ENCODE data around the gene MLLT3. TPM values are rescaled to one million over a fixed set of nuclear protein-coding genes. Genes with fewer than 3 reads are reported as not detected.

The MLLT3 gene
- total RNA-seq, 1 experiment from 2014 or later: 7.0 TPM

GRCh38 chr9:20352591-20352990 lies 269.7 kb downstream of the MLLT3 start:
- Mint-ChIP-seq H3K4me1 (peaks cover 53% of the 10 kb centered on the region), H3K36me3 (no peaks in the 10 kb centered on the region), H3K27me3 (ENCODE audit: low read depth) (no peaks in the 10 kb centered on the region), H3K27ac (peak overlapping the region; percentile 25; the same call in 1 of the 2 replicates), H3K9me3 (no peaks in the 10 kb centered on the region), H3K4me3 (no peak overlapping the region)
- POLR2A ChIA-PET: interaction anchor here (0.7 kb wide), 1 partner anchor 365 kb away, joined by 3 read pairs; no protein-coding TSS in a partner anchor
- CTCF ChIA-PET: no interaction called here
- TF ChIP-seq ZNF232 (CRISPR knock-in tag; IDR thresholded peaks at IDR 0.05) (no peak), ESRRA (CRISPR knock-in tag; IDR thresholded peaks at IDR 0.05; ENCODE audit: borderline replicate concordance) (no peak), IRF2 (CRISPR knock-in tag; IDR thresholded peaks at IDR 0.05; ENCODE audit: borderline replicate concordance, low read depth) (no peak), ZNF263 (CRISPR knock-in tag; IDR thresholded peaks at IDR 0.05; ENCODE audit: low read depth) (no peak), ATF2 (CRISPR knock-in tag; IDR thresholded peaks at IDR 0.05; ENCODE audit: borderline replicate concordance, low read depth) (no peak), NR3C1 (CRISPR knock-in tag; conservative IDR thresholded peaks at IDR 0.05; ENCODE audit: low read depth) (no peak), SMAD4 (CRISPR knock-in tag; IDR thresholded peaks at IDR 0.05) (no peak), NFE2L1 (CRISPR knock-in tag; IDR thresholded peaks at IDR 0.05) (no peak), KAT7 (CRISPR knock-in tag; IDR thresholded peaks at IDR 0.05; ENCODE audit: borderline replicate concordance) (no peak)
- TF ChIP-seq, protein P1, sequence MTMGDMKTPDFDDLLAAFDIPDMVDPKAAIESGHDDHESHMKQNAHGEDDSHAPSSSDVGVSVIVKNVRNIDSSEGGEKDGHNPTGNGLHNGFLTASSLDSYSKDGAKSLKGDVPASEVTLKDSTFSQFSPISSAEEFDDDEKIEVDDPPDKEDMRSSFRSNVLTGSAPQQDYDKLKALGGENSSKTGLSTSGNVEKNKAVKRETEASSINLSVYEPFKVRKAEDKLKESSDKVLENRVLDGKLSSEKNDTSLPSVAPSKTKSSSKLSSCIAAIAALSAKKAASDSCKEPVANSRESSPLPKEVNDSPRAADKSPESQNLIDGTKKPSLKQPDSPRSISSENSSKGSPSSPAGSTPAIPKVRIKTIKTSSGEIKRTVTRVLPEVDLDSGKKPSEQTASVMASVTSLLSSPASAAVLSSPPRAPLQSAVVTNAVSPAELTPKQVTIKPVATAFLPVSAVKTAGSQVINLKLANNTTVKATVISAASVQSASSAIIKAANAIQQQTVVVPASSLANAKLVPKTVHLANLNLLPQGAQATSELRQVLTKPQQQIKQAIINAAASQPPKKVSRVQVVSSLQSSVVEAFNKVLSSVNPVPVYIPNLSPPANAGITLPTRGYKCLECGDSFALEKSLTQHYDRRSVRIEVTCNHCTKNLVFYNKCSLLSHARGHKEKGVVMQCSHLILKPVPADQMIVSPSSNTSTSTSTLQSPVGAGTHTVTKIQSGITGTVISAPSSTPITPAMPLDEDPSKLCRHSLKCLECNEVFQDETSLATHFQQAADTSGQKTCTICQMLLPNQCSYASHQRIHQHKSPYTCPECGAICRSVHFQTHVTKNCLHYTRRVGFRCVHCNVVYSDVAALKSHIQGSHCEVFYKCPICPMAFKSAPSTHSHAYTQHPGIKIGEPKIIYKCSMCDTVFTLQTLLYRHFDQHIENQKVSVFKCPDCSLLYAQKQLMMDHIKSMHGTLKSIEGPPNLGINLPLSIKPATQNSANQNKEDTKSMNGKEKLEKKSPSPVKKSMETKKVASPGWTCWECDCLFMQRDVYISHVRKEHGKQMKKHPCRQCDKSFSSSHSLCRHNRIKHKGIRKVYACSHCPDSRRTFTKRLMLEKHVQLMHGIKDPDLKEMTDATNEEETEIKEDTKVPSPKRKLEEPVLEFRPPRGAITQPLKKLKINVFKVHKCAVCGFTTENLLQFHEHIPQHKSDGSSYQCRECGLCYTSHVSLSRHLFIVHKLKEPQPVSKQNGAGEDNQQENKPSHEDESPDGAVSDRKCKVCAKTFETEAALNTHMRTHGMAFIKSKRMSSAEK (CRISPR knock-in tag; IDR thresholded peaks at IDR 0.05; ENCODE audit: borderline replicate concordance): no peak
- TF ChIP-seq, protein P2, sequence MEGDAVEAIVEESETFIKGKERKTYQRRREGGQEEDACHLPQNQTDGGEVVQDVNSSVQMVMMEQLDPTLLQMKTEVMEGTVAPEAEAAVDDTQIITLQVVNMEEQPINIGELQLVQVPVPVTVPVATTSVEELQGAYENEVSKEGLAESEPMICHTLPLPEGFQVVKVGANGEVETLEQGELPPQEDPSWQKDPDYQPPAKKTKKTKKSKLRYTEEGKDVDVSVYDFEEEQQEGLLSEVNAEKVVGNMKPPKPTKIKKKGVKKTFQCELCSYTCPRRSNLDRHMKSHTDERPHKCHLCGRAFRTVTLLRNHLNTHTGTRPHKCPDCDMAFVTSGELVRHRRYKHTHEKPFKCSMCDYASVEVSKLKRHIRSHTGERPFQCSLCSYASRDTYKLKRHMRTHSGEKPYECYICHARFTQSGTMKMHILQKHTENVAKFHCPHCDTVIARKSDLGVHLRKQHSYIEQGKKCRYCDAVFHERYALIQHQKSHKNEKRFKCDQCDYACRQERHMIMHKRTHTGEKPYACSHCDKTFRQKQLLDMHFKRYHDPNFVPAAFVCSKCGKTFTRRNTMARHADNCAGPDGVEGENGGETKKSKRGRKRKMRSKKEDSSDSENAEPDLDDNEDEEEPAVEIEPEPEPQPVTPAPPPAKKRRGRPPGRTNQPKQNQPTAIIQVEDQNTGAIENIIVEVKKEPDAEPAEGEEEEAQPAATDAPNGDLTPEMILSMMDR (IDR thresholded peaks at IDR 0.05): no peak
- TF ChIP-seq, protein P3, sequence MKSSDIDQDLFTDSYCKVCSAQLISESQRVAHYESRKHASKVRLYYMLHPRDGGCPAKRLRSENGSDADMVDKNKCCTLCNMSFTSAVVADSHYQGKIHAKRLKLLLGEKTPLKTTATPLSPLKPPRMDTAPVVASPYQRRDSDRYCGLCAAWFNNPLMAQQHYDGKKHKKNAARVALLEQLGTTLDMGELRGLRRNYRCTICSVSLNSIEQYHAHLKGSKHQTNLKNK (CRISPR knock-in tag; IDR thresholded peaks at IDR 0.05): no peak
- TF ChIP-seq, protein P4, sequence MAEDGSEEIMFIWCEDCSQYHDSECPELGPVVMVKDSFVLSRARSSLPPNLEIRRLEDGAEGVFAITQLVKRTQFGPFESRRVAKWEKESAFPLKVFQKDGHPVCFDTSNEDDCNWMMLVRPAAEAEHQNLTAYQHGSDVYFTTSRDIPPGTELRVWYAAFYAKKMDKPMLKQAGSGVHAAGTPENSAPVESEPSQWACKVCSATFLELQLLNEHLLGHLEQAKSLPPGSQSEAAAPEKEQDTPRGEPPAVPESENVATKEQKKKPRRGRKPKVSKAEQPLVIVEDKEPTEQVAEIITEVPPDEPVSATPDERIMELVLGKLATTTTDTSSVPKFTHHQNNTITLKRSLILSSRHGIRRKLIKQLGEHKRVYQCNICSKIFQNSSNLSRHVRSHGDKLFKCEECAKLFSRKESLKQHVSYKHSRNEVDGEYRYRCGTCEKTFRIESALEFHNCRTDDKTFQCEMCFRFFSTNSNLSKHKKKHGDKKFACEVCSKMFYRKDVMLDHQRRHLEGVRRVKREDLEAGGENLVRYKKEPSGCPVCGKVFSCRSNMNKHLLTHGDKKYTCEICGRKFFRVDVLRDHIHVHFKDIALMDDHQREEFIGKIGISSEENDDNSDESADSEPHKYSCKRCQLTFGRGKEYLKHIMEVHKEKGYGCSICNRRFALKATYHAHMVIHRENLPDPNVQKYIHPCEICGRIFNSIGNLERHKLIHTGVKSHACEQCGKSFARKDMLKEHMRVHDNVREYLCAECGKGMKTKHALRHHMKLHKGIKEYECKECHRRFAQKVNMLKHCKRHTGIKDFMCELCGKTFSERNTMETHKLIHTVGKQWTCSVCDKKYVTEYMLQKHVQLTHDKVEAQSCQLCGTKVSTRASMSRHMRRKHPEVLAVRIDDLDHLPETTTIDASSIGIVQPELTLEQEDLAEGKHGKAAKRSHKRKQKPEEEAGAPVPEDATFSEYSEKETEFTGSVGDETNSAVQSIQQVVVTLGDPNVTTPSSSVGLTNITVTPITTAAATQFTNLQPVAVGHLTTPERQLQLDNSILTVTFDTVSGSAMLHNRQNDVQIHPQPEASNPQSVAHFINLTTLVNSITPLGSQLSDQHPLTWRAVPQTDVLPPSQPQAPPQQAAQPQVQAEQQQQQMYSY (CRISPR knock-in tag; IDR thresholded peaks at IDR 0.05): no peak
- DNase-seq (ENCODE audit: low spot score): no peak
- ATAC-seq: no peak

- CTCF ChIA-PET: interaction anchor here (1.2 kb wide), 1 partner anchor 31 kb away, joined by 3 read pairs; no protein-coding TSS in a partner anchor
- DNase-seq (ENCODE audit: low spot score) (no peak), ATAC-seq (no peak)
- H3K36me3 Mint-ChIP-seq: no peaks in the 10 kb centered on the region
- H3K4me1 Mint-ChIP-seq: peaks cover 45% of the 10 kb centered on the region
- H3K27me3 Mint-ChIP-seq (ENCODE audit: low read depth): no peaks in the 10 kb centered on the region
- no peak overlapping the region for H3K27ac Mint-ChIP-seq
- no peaks in the 10 kb centered on the region for H3K9me3 Mint-ChIP-seq
- POLR2A ChIA-PET: no interaction called here
- H3K4me3 Mint-ChIP-seq: no peak overlapping the region
- no peak for TF ChIP-seq USF2 (CRISPR knock-in tag; IDR thresholded peaks at IDR 0.05)
Observed at GRCh38 chr9:20351715-20352114, 270.6 kb downstream of the MLLT3 start.
